ENCODE results near the gene PTPRT.

DNA sequence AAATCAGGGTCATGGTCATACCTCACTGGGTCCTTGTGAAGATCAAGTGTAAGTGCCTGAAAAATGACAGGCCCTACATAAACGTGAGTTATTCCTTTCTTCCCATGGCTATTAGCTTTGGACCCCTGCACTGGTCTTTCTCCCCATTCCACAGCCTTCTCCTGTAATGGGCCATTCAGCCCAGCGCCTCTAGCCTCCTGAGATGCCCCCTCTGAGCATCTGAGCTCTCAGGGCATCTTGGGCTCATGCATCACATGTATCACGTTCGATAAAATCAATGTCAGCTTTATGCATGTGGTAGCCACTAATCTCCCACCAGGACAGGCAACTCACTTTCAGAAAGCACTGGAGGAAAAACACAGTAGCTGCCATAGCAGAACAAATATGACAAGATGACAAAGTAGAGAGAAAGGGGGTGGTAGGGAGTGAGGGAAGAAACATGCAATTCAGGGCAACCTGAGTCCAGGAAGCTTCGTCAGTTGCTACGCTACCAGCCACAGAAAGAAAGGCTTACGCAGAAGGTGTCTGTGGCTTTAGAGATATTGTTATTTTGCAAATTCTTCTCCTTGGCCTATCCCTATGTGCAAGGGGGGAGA, 498.8 kb downstream of the PTPRT start:
- no peak for TF ChIP-seq CTCF (IDR thresholded peaks at IDR 0.05; ENCODE audit: low read length)
- no peak for TF ChIP-seq EZH2 (optimal IDR thresholded peaks at IDR 0.05; ENCODE audit: low read depth, low read length)
- TF ChIP-seq EZH2phosphoT487 (IDR thresholded peaks at IDR 0.05; ENCODE audit: low read length): no peak

All from MM.1S (cell line).